Chondrocyte (in vitro differentiated cells): ENCODE measurements around the gene CSNK2A2. TPM values are rescaled to one million over a fixed set of nuclear protein-coding genes. Genes with fewer than 3 reads are reported as not detected.
A peak's percentile ranks its signal among the peaks of the same experiment; 100 is the strongest.

Experiments
- DNase-seq: peaks from one replicate; pipeline ENCODE4 v3.0.0; 2021; ENCODE audit warnings: mixed read lengths, low spot score
- H3K27ac Mint-ChIP-seq: one replicate; pipeline ENCODE4 v1.8.0; 2021; ENCODE audit warnings: mild to moderate bottlenecking, moderate library complexity, mixed read lengths; ENCODE audit not compliant: unreplicated experiment
- H3K27me3 Mint-ChIP-seq: 2 replicates; pipeline ENCODE4 v1.8.0; 2021; ENCODE audit warnings: low read depth, mixed read lengths
- H3K36me3 Mint-ChIP-seq: 2 replicates; pipeline ENCODE4 v1.8.0; 2021; ENCODE audit warnings: low read depth, mixed read lengths
- H3K4me1 Mint-ChIP-seq: 2 replicates; pipeline ENCODE4 v1.8.0; 2021; ENCODE audit warnings: low read depth, mild to moderate bottlenecking, mixed read lengths
- H3K4me3 Mint-ChIP-seq: one replicate; pipeline ENCODE4 v1.8.0; 2021; ENCODE audit warnings: mild to moderate bottlenecking, moderate library complexity, mixed read lengths; ENCODE audit not compliant: unreplicated experiment
- H3K9me3 Mint-ChIP-seq: 2 replicates; pipeline ENCODE4 v1.8.0; 2021; ENCODE audit warnings: low read depth, mixed read lengths
- CTCF ChIP-seq: fragments of 200-600 bp; sonication (generic); IDR thresholded peaks from 2 replicates; pipeline ENCODE4 v1.5.0; 2021; ENCODE audit warnings: antibody characterized with exemption, mild to moderate bottlenecking, moderate library complexity
- total RNA-seq: library from RNA; stranded (reverse); gene quantifications from 3 replicates; pipeline ENCODE4 v1.2.1, GENCODE V29; 2021

Gene CSNK2A2
- total RNA-seq, 1 donor from 2014 or later: 69.6 TPM

- Mint-ChIP-seq H3K27me3 (peaks cover 49% of the 10 kb centered on the region), H3K4me1 (no peaks in the 10 kb centered on the region), H3K9me3 (no peaks in the 10 kb centered on the region), H3K27ac (no peak overlapping the region), H3K4me3 (no peak overlapping the region), H3K36me3 (peaks cover 3% of the 10 kb centered on the region)
- no peak for DNase-seq
- no peak for TF ChIP-seq CTCF
Measured at GRCh38 chr16:58211245-58211644, 13.3 kb upstream of the CSNK2A2 start.

GRCh38 chr16:58205276-58206036 lies 7.5 kb upstream of the CSNK2A2 start:
- H3K36me3 Mint-ChIP-seq: no peaks in the 10 kb centered on the region
- H3K4me3 Mint-ChIP-seq: no peak overlapping the region
- DNase-seq: no peak
- H3K27ac Mint-ChIP-seq: no peak overlapping the region
- TF ChIP-seq CTCF: no peak
- no peaks in the 10 kb centered on the region for H3K4me1 Mint-ChIP-seq
- H3K9me3 Mint-ChIP-seq: no peaks in the 10 kb centered on the region
- peaks cover 55% of the 10 kb centered on the region for H3K27me3 Mint-ChIP-seq

GRCh38 chr16:58201163-58201562 lies 3.3 kb upstream of the CSNK2A2 start:
- no peak overlapping the region for H3K4me3 Mint-ChIP-seq
- TF ChIP-seq CTCF: no peak
- H3K9me3 Mint-ChIP-seq: no peaks in the 10 kb centered on the region
- H3K4me1 Mint-ChIP-seq: peaks cover 11% of the 10 kb centered on the region
- H3K36me3 Mint-ChIP-seq: no peaks in the 10 kb centered on the region
- no peak for DNase-seq
- no peak overlapping the region for H3K27ac Mint-ChIP-seq
- H3K27me3 Mint-ChIP-seq: peaks cover 35% of the 10 kb centered on the region

- H3K36me3 Mint-ChIP-seq: peaks cover 7% of the 10 kb centered on the region
- H3K9me3 Mint-ChIP-seq: no peaks in the 10 kb centered on the region
- no peak for DNase-seq
- H3K27me3 Mint-ChIP-seq: peaks cover 26% of the 10 kb centered on the region
- H3K27ac Mint-ChIP-seq: no peak overlapping the region
- peaks cover 19% of the 10 kb centered on the region for H3K4me1 Mint-ChIP-seq
- H3K4me3 Mint-ChIP-seq: no peak overlapping the region
- TF ChIP-seq CTCF: no peak
Measured at GRCh38 chr16:58200004-58200797, 2.3 kb upstream of the CSNK2A2 start.

GRCh38 chr16:58198803-58199411 lies 1.0 kb upstream of the CSNK2A2 start:
- H3K27ac Mint-ChIP-seq: peak overlapping the region; percentile 12
- no peak for DNase-seq
- peaks cover 7% of the 10 kb centered on the region for H3K36me3 Mint-ChIP-seq
- no peaks in the 10 kb centered on the region for H3K9me3 Mint-ChIP-seq
- no peak for TF ChIP-seq CTCF
- H3K4me1 Mint-ChIP-seq: peaks cover 20% of the 10 kb centered on the region
- H3K27me3 Mint-ChIP-seq: peaks cover 19% of the 10 kb centered on the region
- peak overlapping the region; percentile 73 for H3K4me3 Mint-ChIP-seq
